ENCODE measurements around the gene HESX1.

DNA sequence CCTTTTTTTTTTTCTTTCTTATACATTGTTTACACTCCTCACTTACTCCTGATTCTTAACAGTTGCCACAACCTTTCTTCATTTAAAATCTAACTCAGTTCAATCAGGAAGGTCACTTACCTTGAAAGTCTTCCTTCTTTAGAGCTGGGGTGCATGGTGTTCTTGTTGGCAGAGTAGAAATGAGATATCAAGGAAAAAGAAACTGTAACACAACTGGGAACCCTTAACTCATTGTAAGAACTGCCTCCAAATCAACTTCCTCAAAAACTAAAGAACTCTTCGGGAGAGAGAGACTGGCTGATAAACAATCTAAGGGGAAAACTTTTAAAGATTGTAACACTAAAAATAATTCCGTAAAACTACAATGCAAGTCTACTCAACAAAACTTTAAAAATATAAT is 26.4 kb upstream of the HESX1 start:
- TF ChIP-seq, protein P1, sequence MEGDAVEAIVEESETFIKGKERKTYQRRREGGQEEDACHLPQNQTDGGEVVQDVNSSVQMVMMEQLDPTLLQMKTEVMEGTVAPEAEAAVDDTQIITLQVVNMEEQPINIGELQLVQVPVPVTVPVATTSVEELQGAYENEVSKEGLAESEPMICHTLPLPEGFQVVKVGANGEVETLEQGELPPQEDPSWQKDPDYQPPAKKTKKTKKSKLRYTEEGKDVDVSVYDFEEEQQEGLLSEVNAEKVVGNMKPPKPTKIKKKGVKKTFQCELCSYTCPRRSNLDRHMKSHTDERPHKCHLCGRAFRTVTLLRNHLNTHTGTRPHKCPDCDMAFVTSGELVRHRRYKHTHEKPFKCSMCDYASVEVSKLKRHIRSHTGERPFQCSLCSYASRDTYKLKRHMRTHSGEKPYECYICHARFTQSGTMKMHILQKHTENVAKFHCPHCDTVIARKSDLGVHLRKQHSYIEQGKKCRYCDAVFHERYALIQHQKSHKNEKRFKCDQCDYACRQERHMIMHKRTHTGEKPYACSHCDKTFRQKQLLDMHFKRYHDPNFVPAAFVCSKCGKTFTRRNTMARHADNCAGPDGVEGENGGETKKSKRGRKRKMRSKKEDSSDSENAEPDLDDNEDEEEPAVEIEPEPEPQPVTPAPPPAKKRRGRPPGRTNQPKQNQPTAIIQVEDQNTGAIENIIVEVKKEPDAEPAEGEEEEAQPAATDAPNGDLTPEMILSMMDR (conservative IDR thresholded peaks at IDR 0.05; ENCODE audit: low read depth, low read length) = no peak
- no peak for TF ChIP-seq EZH2 (IDR thresholded peaks at IDR 0.05; ENCODE audit: low read length, unreplicated experiment)
